ENCODE measurements around the gene RALGPS1. TPM values are rescaled to one million over a fixed set of nuclear protein-coding genes. Genes with fewer than 3 reads are reported as not detected.

The RALGPS1 gene
- total RNA-seq, 1 donor = 1.6 TPM

GRCh38 chr9:127210851-127211730 lies 296.5 kb downstream of the RALGPS1 start:
- DNase-seq (ENCODE audit: low read depth in 2 of 3, low spot score in 2 of 3) = no peak

GRCh38 chr9:127211983-127212382 lies 297.4 kb downstream of the RALGPS1 start:
- no peak for DNase-seq (ENCODE audit: low read depth in 2 of 3, low spot score in 2 of 3)

- DNase-seq (ENCODE audit: low read depth in 2 of 3, low spot score in 2 of 3) = no peak
These were observed 297.9 kb downstream of the RALGPS1 start for GRCh38 chr9:127212453-127212852.

DNA sequence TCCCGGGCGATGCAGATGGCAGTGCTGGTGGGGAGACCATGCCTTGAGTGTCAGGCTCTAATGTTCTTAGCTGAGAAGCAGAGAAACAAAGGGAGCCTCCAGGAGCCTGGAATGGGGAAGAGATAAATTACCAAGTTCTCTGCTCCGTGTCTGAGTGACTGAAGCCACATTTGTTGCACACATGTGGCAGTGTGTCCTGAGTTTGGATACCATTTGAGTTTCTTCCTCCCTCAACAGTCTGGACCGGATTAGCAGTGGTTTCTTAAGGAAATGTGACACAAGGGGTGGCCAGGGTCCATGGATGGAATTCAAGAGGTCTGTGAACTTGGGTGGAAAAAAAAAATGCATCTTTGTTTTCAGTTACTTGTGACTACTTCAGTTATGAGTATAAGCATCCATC lies 299.3 kb downstream of the RALGPS1 start:
- DNase-seq (ENCODE audit: low read depth in 2 of 3, low spot score in 2 of 3) = no peak

DNA sequence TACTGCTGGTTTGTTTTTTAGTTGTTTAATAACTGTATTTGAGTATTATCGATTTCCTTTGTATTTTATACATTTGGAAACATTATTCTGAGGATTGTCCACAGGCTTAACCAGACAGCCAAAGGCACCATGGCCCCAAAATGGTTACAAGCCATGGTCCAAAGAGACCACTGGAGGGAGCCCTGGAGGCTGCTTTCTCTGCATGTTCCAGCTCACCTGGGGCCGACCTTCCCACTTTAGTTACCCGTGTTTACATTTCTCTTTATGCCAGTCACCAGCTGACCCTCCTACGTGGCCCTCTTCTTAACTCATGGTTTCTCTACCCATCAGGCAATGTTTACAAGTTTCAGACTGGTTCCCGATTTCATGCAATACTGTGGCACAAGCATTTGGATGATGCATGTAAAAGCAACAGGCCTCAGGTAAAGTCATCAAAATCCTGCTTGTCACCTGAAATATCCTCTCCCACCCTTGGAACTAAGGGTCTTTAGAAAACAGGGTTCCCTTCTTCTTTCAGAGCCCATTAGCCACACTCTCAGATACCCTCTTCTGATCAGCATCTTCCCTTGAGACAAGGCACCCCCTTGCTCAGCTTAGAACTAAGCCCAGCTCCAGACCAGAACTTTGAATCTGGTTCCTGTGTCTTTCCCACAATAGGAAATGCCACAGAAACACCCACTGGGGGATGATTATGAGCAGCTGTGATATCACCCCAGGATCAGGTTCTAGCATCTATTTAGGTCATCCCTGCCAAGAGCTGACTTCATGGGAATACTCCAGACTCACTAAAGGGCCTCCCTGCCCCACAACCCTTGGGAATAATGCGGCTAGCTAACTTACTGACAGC lies 300.1 kb downstream of the RALGPS1 start:
- peak in 2 of 3 donors; percentile 40 to 59 for DNase-seq (ENCODE audit: low read depth in 2 of 3, low spot score in 2 of 3)

- DNase-seq (ENCODE audit: low read depth in 2 of 3, low spot score in 2 of 3) = no peak
These were observed 301.0 kb downstream of the RALGPS1 start for GRCh38 chr9:127215268-127216209.

GRCh38 chr9:127216210-127216887 lies 301.8 kb downstream of the RALGPS1 start:
- DNase-seq (ENCODE audit: low read depth in 2 of 3, low spot score in 2 of 3) = no peak

DNA sequence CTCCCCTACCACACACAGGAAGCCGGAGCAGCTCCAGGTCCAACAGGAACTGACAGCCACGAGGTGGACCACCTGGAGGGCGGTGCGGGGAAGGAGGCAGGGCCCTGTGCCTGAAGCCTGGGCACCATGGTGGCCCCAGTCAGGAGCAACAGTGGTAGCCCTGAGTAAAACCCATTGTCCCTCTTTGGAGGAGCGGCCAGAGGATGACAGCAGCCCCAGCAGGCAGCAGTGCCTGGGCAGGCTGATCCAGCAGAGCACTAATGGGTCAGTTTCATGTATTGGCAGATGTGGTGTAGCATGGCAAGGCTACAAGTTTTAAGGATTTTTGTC lies 302.3 kb downstream of the RALGPS1 start:
- DNase-seq (ENCODE audit: low read depth in 2 of 3, low spot score in 2 of 3) = no peak

DNA sequence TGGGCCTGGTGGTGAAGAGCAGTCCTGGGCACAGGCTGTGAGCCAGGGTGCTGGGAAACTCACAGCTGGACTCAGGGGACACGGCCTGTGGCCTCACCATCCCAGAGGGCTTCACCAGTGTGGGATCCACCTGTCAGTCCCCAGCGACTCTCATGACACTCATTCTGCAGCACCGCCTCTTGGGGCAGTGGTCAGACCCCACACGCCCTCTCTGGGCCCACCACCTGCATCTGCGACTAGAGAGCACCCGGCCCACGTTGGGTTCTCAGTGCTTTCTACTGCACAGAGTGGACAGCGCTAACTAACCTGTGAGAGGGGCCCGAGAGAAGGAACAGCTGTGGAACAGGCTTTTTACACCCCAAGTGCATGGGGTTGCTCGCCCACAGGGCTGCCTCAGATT lies 304.2 kb downstream of the RALGPS1 start:
- DNase-seq (ENCODE audit: low read depth in 2 of 3, low spot score in 2 of 3) = no peak

GRCh38 chr9:127219520-127219919 lies 304.9 kb downstream of the RALGPS1 start:
- no peak for DNase-seq (ENCODE audit: low read depth in 2 of 3, low spot score in 2 of 3)

GRCh38 chr9:127221695-127222094 lies 307.1 kb downstream of the RALGPS1 start:
- no peak for DNase-seq (ENCODE audit: low read depth in 2 of 3, low spot score in 2 of 3)

GRCh38 chr9:127222388-127223095 lies 308.0 kb downstream of the RALGPS1 start:
- no peak for DNase-seq (ENCODE audit: low read depth in 2 of 3, low spot score in 2 of 3)

DNA sequence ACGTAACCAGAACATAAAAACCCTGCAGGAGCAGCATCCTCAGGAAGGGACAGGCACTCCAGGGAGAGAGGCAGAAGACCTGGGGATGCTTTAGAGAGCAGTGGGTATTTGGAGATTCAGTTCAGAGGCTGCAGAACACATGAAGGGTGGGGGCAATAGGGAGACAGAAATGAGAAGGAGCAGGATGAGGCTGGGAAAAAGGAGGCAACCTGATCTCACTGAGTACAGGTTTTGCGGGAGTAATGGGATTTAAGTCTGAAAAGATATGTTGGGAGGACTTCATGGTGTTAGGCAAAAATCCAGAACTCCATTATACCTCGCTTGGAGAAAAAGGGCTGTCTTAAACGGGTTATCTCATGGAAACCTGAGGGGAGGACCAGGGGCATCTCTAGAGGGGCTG lies 308.7 kb downstream of the RALGPS1 start:
- DNase-seq (ENCODE audit: low read depth in 2 of 3, low spot score in 2 of 3) = no peak

DNA sequence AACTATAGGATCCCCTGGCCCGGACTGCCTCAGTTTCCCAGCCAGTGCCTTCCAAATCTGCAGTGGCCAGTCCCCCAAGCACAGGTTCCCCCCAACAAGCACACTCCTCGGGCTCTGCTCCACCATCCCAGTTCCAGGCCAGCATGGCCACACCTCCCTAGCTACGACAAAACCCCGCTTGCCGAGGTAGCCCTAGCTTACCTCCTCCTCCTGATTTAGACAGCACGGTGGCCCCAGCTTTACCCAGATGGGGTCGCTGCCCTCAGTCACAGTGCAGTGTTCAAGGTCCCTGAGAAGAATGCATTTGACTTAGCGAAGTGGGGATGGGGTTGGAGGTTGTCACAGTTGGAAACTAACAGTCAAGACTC lies 309.2 kb downstream of the RALGPS1 start:
- no peak for DNase-seq (ENCODE audit: low read depth in 2 of 3, low spot score in 2 of 3)

DNA sequence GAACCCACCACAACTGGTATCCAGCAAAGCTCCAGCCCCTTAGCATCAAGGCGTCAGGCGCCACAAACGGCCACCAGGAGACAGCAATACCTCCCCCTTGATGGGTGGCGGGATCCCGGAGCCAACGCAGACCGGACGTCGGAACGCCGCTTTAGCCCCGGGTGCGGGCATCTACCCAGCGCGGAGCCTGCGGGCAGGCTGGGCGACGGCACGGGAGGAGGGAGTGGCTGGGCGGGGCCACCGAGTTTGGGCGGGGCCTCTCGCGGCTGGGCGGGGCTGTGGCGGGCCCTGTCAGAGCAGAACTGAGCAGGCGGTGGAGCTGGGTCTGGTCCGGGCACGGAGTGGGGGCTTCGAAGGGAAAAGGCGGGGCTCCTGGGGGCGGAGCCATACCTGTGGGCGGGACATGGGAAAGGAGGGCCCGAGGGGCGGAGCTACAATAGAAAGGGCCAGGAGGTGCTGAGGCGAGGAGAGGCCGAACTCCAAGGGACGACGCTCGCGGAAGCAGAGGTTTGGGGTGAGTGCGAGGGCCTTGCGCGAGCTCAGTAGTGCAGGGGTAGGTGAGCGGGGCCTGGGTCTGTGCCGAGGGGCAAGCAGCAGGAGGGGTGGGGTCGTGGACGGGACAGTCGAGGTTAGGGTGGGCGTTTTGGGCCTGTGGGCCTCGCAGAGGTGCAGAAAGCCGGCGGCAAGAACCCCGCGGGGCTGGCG lies 309.7 kb downstream of the RALGPS1 start:
- peak; percentile 66 to 93 (median 91) for DNase-seq (ENCODE audit: low read depth in 2 of 3, low spot score in 2 of 3)

DNA sequence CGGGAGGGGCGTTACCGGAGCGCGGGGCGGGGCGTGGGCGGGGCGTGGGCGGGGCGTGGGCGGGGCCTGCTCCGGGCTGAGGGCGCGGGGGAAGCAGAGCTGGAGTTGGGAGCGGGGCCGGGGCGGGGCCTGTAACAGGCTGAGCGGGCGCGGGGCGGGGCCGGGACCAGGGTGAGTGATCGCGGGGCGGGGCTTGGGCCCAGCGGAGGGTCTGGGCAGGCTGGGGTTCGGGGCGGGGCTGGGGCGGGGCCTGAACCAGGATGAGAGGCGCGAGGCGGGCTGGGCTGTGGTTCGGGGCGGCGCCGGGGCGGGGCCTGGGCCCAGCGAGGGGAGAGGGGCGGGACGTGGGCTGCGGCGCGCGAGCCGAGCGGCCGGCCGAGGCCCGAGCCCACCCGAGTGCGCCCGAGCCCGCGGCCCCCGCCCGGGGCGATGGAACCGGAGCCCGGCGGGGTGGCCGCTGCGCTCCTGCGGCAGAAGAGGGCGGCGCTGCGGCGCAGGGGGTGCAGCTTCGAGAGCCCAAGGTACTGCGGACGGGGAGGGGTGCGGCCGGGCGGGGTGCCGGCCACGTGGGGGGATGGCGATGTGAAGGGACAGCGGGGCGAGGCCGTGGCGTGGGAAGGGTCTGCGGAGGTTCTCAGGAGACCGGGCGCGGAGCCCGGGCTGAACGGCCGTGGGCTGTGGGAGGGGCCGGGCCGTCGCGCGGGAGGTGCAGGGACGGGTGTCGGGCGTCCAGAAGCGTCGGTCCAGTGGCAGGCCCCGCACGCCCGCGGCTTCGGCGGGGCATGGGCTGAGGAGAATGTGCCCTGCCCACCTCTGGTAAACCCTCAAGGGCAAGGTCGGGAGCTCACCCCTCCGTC lies 310.5 kb downstream of the RALGPS1 start:
- DNase-seq (ENCODE audit: low read depth in 2 of 3, low spot score in 2 of 3) = peak; percentile 73 to 92 (median 87)

GRCh38 chr9:127225801-127226625 lies 311.4 kb downstream of the RALGPS1 start:
- DNase-seq (ENCODE audit: low read depth in 2 of 3, low spot score in 2 of 3) = no peak

Data from hematopoietic multipotent progenitor cell (in vitro differentiated cells).